ENCODE measurements around the gene CXCR6. TPM values are rescaled to one million over a fixed set of nuclear protein-coding genes. Genes with fewer than 3 reads are reported as not detected.

The CXCR6 gene
- total RNA-seq, 2 experiments from 2014 or later, result 53.8 to 58.8 TPM

DNA sequence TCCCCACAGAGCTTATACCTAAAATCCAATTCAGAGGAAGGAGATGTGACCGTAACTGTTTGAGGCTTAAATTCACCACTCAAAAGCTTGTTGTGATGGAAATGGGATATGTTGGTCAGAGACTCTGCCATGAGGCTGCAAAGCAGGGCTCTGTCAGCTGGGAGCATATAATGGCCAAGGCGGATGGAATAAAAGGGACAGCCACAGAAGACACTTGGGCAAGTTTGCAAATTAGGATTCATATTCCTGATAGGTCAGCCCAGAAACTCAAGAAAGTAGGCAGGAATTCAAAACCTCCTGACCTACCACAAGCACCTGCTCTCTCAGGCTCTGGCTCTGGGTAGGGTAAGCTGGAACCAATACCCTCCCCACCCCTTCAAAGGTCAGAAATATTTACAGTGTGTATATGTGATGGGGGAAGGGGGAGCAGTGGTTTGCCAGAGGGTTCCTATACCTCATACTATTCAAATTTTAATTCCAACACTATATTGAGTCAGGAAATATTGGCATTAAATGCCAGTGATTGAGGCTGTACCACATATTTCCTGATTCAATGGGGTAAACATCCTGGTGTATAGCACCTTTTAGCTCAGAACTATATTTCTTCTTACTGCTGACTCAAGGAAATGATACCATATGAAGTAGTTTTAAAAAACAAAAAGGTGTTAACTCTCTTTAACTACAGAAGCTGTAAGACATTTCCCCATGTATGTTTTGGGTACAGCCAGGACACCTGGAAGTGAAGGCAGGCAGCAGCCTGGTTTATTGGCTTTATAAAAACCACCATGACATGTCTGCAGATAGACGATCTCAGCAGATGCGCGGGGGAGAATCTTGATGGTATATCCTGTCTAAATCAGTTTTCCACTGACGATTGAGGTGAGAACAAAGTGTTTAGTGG, 33.2 kb downstream of the CXCR6 start:
- peak; percentile 49 for DNase-seq
- no peaks in the 10 kb centered on the region for H3K9me3 Mint-ChIP-seq
- H3K27ac Mint-ChIP-seq, result peak overlapping the region; percentile 89
- ChIA-PET CTCF (interaction anchor here (0.9 to 5.1 kb wide), 5 partner anchors 11 to 38 kb away, joined by 3 to 20 read pairs (median 3); no protein-coding TSS in a partner anchor), POLR2A (interaction anchor here (0.7 to 11.4 kb wide), 10 partner anchors 10 to 394 kb away, joined by 3 to 177 read pairs (median 12); partner anchors contain the start of genes CCR5, CXCR6 and FYCO1)
- peaks cover 86% of the 10 kb centered on the region for H3K36me3 Mint-ChIP-seq (ENCODE audit: low read depth)
- no peak overlapping the region for H3K4me3 Mint-ChIP-seq
- H3K4me1 Mint-ChIP-seq, result peaks cover 92% of the 10 kb centered on the region
- no peaks in the 10 kb centered on the region for H3K27me3 Mint-ChIP-seq

DNA sequence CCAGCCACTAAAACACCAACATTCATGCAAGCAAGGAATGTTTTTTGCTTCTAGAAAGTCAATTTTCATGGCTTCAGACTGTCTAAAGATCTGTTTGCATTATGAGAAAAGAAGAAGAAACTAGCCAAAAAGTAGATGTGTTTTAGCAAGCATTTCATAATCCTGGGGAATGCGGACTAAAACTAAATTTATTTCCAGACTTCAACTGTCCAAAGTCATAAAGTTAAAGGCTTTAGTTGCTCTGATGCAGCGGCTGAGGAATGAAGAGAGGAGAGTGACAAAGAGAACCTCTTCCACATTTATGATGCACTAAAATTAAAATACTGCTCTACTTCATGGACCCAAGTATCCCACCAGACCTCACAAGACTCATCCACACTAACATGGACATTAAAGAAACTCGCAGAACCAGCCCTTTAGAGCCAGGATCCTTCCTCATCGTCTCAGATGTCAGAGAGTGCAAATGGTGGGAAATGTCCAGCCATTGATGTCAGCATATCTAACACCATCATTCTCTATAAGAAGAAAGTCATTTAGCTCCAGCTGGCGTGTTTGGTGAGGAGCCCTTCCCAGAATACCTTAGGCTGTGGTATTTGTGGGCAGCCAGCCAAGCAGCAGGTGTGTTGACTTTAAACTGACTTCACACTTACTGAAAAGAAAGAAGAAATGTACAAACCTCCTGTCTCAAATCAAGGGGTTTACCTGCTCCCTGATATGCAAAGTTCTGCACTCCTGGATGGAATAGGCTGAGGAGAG, 34.9 kb downstream of the CXCR6 start:
- ChIA-PET POLR2A (interaction anchor here (1.5 to 11.4 kb wide), 5 partner anchors 11 to 392 kb away, joined by 3 to 177 read pairs (median 45); partner anchors contain the start of genes CXCR6 and FYCO1), CTCF (interaction anchor here (2.1 to 5.1 kb wide), 2 partner anchors 13 to 39 kb away, joined by 9 to 20 read pairs; no protein-coding TSS in a partner anchor)
- Mint-ChIP-seq H3K36me3 (ENCODE audit: low read depth) (peaks cover 87% of the 10 kb centered on the region), H3K27me3 (no peaks in the 10 kb centered on the region), H3K4me3 (peak overlapping the region; percentile 50), H3K4me1 (peaks cover 84% of the 10 kb centered on the region), H3K9me3 (no peaks in the 10 kb centered on the region), H3K27ac (peak overlapping the region; percentile 97)
- peak; percentile 83 for DNase-seq

DNA sequence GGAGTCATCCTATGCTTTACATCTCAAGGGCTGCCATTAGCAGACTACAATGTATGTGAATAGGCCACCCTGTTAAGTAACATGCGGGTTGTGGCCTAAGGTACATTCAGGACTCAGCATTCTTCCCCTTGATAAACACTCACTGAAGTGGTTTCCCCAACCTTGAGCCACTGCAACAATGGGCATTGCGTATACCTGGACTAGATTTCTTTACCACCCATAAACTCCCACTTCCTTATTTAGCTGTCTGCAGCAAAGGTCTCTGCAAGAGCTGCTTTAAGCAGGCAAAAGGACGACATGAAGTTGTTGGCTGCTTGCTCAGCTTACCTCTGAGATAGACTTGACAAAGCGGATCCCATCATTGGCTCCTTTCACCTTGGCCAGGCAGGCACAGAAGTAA, 36.1 kb downstream of the CXCR6 start:
- Mint-ChIP-seq H3K27ac (peak overlapping the region; percentile 97), H3K9me3 (no peaks in the 10 kb centered on the region), H3K4me3 (no peak overlapping the region), H3K4me1 (peaks cover 76% of the 10 kb centered on the region), H3K36me3 (ENCODE audit: low read depth) (peaks cover 90% of the 10 kb centered on the region), H3K27me3 (no peaks in the 10 kb centered on the region)
- POLR2A ChIA-PET, result interaction anchor here (0.7 to 11.4 kb wide), 7 partner anchors 12 to 97 kb away, joined by 3 to 177 read pairs (median 14); partner anchors contain the start of genes CXCR6 and FYCO1
- no peak for DNase-seq
- CTCF ChIA-PET, result no interaction called here

DNA sequence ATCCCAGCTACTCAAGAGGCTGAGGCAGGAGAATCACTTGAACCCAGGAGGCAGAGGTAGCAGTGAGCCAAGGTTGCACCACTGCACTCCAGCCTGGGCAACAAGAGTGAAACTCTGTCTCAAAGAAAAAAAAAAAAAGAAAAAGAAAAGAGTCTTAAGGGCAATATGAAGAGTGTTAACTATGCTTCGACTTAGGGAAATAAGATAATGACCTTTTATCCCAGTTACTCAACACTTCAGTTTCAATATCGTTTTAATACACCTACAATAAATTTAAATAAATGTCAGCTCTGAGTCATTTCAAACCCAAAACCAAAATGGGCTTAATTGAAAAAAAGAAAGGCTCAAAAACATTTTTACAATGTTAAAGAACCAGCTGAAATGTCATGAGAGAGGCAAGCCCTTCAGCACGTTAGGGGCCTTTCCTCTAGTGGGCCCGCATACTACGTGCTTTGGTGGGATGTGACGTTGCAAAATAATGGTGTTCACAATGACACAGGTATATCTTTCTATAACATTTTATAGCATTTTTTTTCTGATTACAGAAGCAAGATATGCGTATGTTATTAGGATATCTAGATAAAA, 37.1 kb downstream of the CXCR6 start:
- ChIA-PET POLR2A (interaction anchor here (0.9 to 11.4 kb wide), 10 partner anchors 9 to 117 kb away, joined by 3 to 177 read pairs (median 4); partner anchors contain the start of genes CXCR6 and FYCO1), CTCF (interaction anchor here (0.7 kb wide), 2 partner anchors 39 to 389 kb away, joined by 3 read pairs; no protein-coding TSS in a partner anchor)
- Mint-ChIP-seq H3K36me3 (ENCODE audit: low read depth) (peaks cover 90% of the 10 kb centered on the region), H3K27ac (peak overlapping the region; percentile 7), H3K4me3 (no peak overlapping the region), H3K27me3 (no peaks in the 10 kb centered on the region), H3K9me3 (no peaks in the 10 kb centered on the region), H3K4me1 (peaks cover 74% of the 10 kb centered on the region)
- DNase-seq, result no peak

DNA sequence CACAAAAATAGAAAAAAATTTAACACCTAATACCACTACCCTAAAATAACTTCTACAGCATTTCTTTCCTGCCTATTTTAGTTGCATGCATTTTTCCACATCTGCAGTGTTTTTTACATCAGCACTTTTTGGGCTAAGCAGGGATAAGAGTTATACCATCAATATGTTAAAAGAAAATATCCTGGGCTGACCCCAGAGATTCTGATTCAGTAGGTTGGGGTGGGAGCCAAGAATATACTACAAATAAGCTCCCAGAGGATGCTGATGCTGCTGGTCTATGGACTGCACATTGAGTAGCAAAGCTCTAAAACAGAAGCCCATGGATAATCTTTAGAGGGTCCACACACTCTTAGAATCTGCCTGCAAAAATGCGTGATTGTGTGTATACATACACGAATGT, 37.6 kb downstream of the CXCR6 start:
- no peak for DNase-seq
- ChIA-PET CTCF (interaction anchor here (0.7 to 1.0 kb wide), 2 partner anchors 38 to 43 kb away, joined by 3 read pairs; no protein-coding TSS in a partner anchor), POLR2A (interaction anchor here (0.9 to 11.4 kb wide), 9 partner anchors 10 to 117 kb away, joined by 3 to 177 read pairs (median 4); partner anchors contain the start of genes CXCR6 and FYCO1)
- H3K27me3 Mint-ChIP-seq, result no peaks in the 10 kb centered on the region
- H3K9me3 Mint-ChIP-seq, result no peaks in the 10 kb centered on the region
- H3K4me3 Mint-ChIP-seq, result no peak overlapping the region
- H3K4me1 Mint-ChIP-seq, result peaks cover 74% of the 10 kb centered on the region
- peaks cover 88% of the 10 kb centered on the region for H3K36me3 Mint-ChIP-seq (ENCODE audit: low read depth)
- peak overlapping the region; percentile 55 for H3K27ac Mint-ChIP-seq

DNA sequence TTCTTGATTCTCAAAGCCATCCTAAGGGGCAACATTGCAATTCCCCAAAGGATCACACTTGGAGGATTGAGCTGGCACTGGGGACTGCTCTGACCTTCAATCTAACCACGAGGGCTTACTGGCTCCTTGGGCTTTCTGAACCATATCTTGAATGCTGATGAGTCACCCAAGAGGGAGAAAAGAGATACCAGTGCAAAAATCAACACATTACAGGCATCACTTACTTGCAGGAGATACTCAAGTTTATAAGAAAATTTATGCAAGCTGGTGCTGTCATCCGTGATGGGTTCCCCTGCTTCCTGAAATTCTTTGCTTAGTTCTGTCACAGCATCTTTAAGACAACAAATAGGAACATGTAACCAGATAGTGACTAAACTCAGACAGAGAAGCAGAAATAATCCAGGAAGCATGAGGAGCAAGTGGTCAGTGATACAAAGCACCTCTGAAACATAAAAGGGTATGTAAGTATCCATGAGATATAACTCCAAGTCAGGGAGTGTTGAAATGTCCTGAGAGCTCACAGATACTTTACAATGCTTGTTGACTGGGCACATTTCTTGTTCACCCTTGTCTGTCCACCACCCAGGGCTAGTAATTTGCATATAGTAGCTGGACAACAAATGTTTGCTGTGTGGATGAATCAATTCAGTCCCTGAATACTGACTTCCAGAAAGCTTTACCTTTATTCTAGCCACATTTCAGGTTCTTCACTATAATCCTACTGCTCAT, 38.2 kb downstream of the CXCR6 start:
- no peaks in the 10 kb centered on the region for H3K9me3 Mint-ChIP-seq
- H3K27ac Mint-ChIP-seq, result peak overlapping the region; percentile 55
- DNase-seq, result no peak
- H3K4me1 Mint-ChIP-seq, result peaks cover 74% of the 10 kb centered on the region
- H3K4me3 Mint-ChIP-seq, result no peak overlapping the region
- ChIA-PET POLR2A (interaction anchor here (1.1 to 11.4 kb wide), 7 partner anchors 11 to 299 kb away, joined by 3 to 177 read pairs (median 4); partner anchors contain the start of gene FYCO1), CTCF (interaction anchor here (1.0 to 1.6 kb wide), 3 partner anchors 12 to 44 kb away, joined by 3 to 8 read pairs (median 3); partner anchors contain the start of gene FYCO1)
- H3K36me3 Mint-ChIP-seq (ENCODE audit: low read depth), result peaks cover 88% of the 10 kb centered on the region
- no peaks in the 10 kb centered on the region for H3K27me3 Mint-ChIP-seq

DNA sequence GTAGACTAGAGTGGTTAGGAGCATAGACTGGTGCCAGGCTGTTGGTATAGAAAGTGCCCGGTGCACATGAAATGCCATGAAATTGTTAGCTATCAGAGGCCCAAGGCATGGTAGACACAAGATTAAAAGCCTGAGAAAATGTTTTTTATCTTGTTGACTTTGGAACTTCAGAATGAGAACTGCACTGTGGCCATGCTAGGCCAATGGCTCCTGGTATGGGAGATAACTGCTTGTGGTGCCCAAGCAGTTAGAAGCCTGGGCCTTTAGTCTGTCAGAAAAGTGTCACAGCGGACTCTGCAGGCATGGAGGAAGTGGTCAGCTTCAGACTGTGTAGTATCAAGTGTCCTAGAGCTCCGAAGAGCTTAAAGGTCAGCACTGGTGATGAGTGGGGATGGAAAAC, 40.5 kb downstream of the CXCR6 start:
- Mint-ChIP-seq H3K9me3 (no peaks in the 10 kb centered on the region), H3K27ac (no peak overlapping the region), H3K4me1 (peaks cover 71% of the 10 kb centered on the region), H3K4me3 (no peak overlapping the region), H3K27me3 (no peaks in the 10 kb centered on the region), H3K36me3 (ENCODE audit: low read depth) (peaks cover 88% of the 10 kb centered on the region)
- ChIA-PET POLR2A (interaction anchor here (1.2 to 11.4 kb wide), 2 partner anchors 9 to 15 kb away, joined by 3 to 177 read pairs; partner anchors contain the start of gene FYCO1), CTCF (interaction anchor here (1.2 kb wide), 1 partner anchor 10 kb away, joined by 3 read pairs; no protein-coding TSS in a partner anchor)
- no peak for DNase-seq

DNA sequence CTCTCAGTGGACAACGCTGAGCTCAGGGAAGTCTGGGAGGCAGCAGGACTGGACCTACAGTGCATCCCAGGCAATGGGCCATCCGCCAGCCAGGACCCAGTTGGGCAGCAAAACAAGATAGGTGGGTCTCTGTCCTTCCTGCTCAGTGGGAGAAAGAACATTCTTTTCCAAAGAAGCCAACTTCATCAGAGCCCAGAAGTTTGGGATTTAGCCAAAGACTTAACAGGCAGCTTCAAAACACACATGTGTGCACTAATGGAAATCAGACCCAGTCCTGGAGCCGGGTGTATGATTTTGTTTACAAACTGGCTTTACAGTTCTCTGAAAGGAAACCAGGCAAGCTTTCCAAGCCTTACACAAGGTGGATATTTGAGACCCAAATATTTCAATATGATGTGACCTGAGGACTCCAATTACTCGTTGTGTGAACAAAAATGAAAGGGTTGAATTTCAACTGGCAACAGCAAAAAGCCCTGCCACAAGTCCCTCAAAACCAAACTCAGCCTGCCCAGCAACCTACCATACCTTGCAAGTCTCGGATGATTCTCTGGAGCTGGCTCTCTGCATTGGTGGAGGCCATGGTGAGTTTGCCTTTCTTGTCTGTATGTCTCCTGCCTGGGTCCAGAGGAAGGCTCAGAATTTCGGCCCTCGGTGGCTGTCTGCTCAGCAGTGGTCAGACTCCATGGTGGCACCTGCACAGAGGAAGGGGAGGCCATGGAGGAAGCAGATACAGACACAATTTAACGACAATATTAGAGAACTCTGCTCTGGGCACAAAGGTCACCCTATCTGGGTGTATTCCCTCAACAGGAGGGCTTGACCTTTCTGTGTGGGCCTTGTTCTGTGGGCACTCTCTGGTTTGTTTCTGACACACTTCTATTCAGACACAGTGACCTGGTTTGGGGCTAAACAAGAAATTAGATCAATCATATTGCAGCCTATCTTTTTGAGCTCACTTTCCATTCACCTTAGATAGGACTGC, 41.4 kb downstream of the CXCR6 start:
- ChIA-PET POLR2A (interaction anchor here (1.2 to 11.4 kb wide), 3 partner anchors 8 to 37 kb away, joined by 3 to 177 read pairs (median 3); partner anchors contain the start of gene FYCO1), CTCF (interaction anchor here (1.2 kb wide), 1 partner anchor 9 kb away, joined by 3 read pairs; no protein-coding TSS in a partner anchor)
- Mint-ChIP-seq H3K36me3 (ENCODE audit: low read depth) (peaks cover 86% of the 10 kb centered on the region), H3K4me1 (peaks cover 70% of the 10 kb centered on the region), H3K4me3 (no peak overlapping the region), H3K27me3 (no peaks in the 10 kb centered on the region), H3K27ac (no peak overlapping the region), H3K9me3 (no peaks in the 10 kb centered on the region)
- no peak for DNase-seq

DNA sequence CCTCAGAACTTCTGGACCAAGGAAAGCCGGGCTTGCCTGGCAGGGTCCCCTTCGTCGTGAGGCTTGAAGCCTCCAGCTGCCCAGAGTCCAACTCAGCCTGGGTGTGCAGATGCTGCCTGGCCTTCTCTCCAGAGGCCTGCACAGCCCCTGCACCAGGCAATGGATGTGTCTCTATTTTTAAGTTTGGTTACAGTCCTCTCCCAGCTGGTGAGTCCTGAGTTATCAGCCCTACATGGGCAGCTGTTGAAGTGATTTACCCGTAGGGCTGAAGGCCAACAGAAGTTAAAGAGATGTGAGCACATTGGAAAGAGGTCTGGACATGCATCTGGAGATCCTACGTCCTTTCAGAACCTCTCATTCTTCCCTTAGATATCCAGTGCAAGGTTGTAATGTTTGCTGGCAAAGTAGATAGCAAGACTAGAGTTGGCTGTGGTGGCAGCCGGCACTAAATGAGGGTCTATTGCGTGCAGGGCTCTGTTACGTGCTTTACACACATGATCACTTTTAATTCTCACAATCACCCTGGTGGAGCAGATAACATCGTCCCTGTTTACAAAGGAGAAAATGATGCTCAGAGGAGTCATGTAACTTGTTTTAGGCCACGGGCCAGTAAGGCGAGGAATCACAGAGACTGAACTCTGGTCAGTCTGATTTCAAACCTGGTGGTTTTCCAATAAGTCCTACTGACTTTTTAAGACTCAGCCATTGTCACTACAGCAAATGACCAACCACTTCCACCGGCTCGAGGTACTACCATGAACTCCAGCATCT, 42.5 kb downstream of the CXCR6 start:
- no peak for DNase-seq
- Mint-ChIP-seq H3K4me1 (peaks cover 70% of the 10 kb centered on the region), H3K27ac (no peak overlapping the region), H3K27me3 (no peaks in the 10 kb centered on the region), H3K9me3 (no peaks in the 10 kb centered on the region), H3K4me3 (no peak overlapping the region), H3K36me3 (ENCODE audit: low read depth) (peaks cover 85% of the 10 kb centered on the region)
- ChIA-PET CTCF (no interaction called here), POLR2A (interaction anchor here (1.5 kb wide), 1 partner anchor 39 kb away, joined by 3 read pairs; no protein-coding TSS in a partner anchor)

DNA sequence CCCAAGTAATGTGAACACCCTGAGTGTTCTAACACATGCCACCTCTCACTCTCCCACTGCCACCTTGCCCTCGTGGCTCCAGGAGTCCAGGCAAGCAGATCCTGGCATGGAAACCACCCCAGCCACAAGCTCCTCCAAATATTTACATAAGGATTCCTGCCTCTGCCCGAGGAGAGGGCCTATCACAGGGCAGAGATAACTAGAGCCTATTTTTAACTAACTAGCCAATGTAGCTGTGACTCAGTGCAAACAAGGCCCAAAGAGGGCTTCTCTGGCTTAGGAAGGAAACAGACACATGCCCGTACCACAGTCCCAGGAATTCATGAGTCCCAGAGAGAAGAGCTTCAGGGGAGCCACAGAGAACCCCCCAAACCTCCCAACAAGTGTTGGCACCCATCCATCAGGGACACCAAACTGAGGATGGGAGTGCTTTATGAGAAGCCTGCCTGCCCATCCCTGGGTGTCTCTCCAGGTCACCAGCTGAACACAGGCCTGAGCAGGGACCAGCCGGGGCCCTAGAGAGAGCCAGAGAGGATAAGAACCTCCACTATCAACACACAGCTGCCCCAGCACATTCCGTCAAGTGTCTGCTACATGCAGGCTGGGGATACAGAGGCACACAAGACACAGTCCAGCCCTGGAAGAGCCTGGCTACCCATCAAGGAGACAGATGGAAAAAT, 43.2 kb downstream of the CXCR6 start:
- Mint-ChIP-seq H3K4me3 (no peak overlapping the region), H3K9me3 (no peaks in the 10 kb centered on the region), H3K27me3 (no peaks in the 10 kb centered on the region), H3K4me1 (peaks cover 66% of the 10 kb centered on the region), H3K36me3 (ENCODE audit: low read depth) (peaks cover 82% of the 10 kb centered on the region), H3K27ac (peak overlapping the region; percentile 41)
- ChIA-PET CTCF (interaction anchor here (0.6 kb wide), 1 partner anchor 441 kb away, joined by 3 read pairs; no protein-coding TSS in a partner anchor), POLR2A (no interaction called here)
- no peak for DNase-seq
